HepG2 (cell line): ENCODE data around the gene TNNT1. TPM values are rescaled to one million over a fixed set of nuclear protein-coding genes. Genes with fewer than 3 reads are reported as not detected.

Experiments used
- CSRNP1 ChIP-seq: sonication (generic); formaldehyde crosslinking; IDR thresholded peaks from 2 replicates; pipeline ENCODE4 v1.8.1; 2023; ENCODE audit warnings: mild to moderate bottlenecking, missing genetic modification reagents
- GPN1 ChIP-seq: sonication (generic); formaldehyde crosslinking; IDR thresholded peaks from 2 replicates; pipeline ENCODE4 v1.5.1; 2020; ENCODE audit warnings: missing genetic modification reagents, borderline replicate concordance
- MIER2 ChIP-seq: IDR thresholded peaks from 2 replicates; pipeline ENCODE4 v1.6.1; 2016; ENCODE audit warnings: missing biosample characterization, missing genetic modification reagents
- MNT ChIP-seq: fragments of 450-650 bp; IDR thresholded peaks from 2 replicates; pipeline ENCODE4 v1.6.1; 2016
- NR2F2 ChIP-seq: IDR thresholded peaks from 2 replicates; pipeline ENCODE4 v1.6.1; 2012; ENCODE audit warnings: low read depth, inconsistent platforms, borderline replicate concordance
- RFX3 ChIP-seq: IDR thresholded peaks from 2 replicates; pipeline ENCODE4 v1.6.1; 2016; ENCODE audit warnings: missing biosample characterization, missing genetic modification reagents
- SMAD9 ChIP-seq: sonication (generic); formaldehyde crosslinking; IDR thresholded peaks from 2 replicates; pipeline ENCODE4 v1.5.1; 2020; ENCODE audit warnings: mild to moderate bottlenecking, missing genetic modification reagents
- TARDBP ChIP-seq: sonication (generic); formaldehyde crosslinking; IDR thresholded peaks from 2 replicates; pipeline ENCODE4 v1.8.0; 2022; ENCODE audit warnings: mild to moderate bottlenecking, missing genetic modification reagents
- TERF1 ChIP-seq: sonication (generic); formaldehyde crosslinking; IDR thresholded peaks from 2 replicates; pipeline ENCODE4 v1.8.0; 2022; ENCODE audit warnings: mild to moderate bottlenecking, missing genetic modification reagents, moderate library complexity
- ZBTB40 ChIP-seq, 2 experiments: fragments of 450-650 bp in 1 of 2; sonication (generic) in 1 of 2; formaldehyde crosslinking in 1 of 2; IDR thresholded peaks; 2 replicates each; pipeline versions ENCODE4 v1.6.1 to v1.8.0; 2016 to 2022; ENCODE audit warnings: antibody characterized with exemption in 1 of 2, mild to moderate bottlenecking in 1 of 2, missing genetic modification reagents in 1 of 2
- ZNF574 ChIP-seq: sonication (generic); formaldehyde crosslinking; IDR thresholded peaks from 2 replicates; pipeline ENCODE4 v1.4.0; 2020; ENCODE audit warnings: missing genetic modification reagents
- polyA plus RNA-seq, 8 experiments: library from polyadenylated mRNA; depleted of rRNA in 3 of 8; stranded (reverse) in 7 of 8; unstranded in 1 of 8; fragments of >200 nt; fragmentation: Illumina TruSeq in 4 of 8; extraction: Trizol in 4 of 8; gene quantifications; 2 replicates each; pipeline versions ENCODE4 v1.2.1 to v1.2.3, GENCODE V29; 2011 to 2016; ENCODE audit warnings: low read depth in 4 of 8, missing spikeins in 1 of 8, mixed read lengths in 1 of 8; ENCODE audit not compliant: insufficient read depth in 1 of 8
- total RNA-seq, 5 experiments: library from RNA; depleted of rRNA; stranded (reverse); fragments of >200 nt; fragmentation: Illumina TruSeq; extraction: Trizol; gene quantifications; 2 replicates each; pipeline ENCODE4 v1.2.3, GENCODE V29; 2016; ENCODE audit warnings: low read depth in 1 of 5

The TNNT1 gene
- total and polyA plus RNA-seq, 2 of the 13 experiments (the other 11 are each of a cell fraction or from before 2014, with no cell fraction given) = 1.3 to 2.4 TPM

- TF ChIP-seq ZBTB40 (IDR thresholded peaks at IDR 0.05) = no peak
- 0 out of 2 replicates have a peak, but pooled peaks have one; percentile 20 for TF ChIP-seq ZBTB40 (CRISPR knock-in tag; IDR thresholded peaks at IDR 0.05)
- no peak for TF ChIP-seq TARDBP (CRISPR knock-in tag)
- no peak for TF ChIP-seq RFX3 (CRISPR knock-in tag)
- no peak for TF ChIP-seq NR2F2
- TF ChIP-seq CSRNP1 (CRISPR knock-in tag) = no peak
- no peak for TF ChIP-seq MIER2 (CRISPR knock-in tag)
- TF ChIP-seq SMAD9 (CRISPR knock-in tag) = no peak
- peak; percentile 46; the same call in 1 of the 2 replicates for TF ChIP-seq ZNF574
- no peak for TF ChIP-seq TERF1
- TF ChIP-seq MNT = 0 out of 2 replicates have a peak, but pooled peaks have one; percentile 3
- TF ChIP-seq GPN1 = no peak
Measured at GRCh38 chr19:55160128-55160985, 11.4 kb upstream of the TNNT1 start (continued).
